SK-N-SH treated with all-trans-retinoic acid at 6 μM for 48 hours (cell line): ENCODE results near the gene FGF23.

Experiments
- ARNTL ChIP-seq: fragments of 450-650 bp; formaldehyde crosslinking; IDR thresholded peaks from 2 replicates; pipeline ENCODE4 v1.5.0; 2020; ENCODE audit warnings: low read depth, mild to moderate bottlenecking, moderate library complexity, borderline replicate concordance
- CREB5 ChIP-seq: fragments of 250-450 bp; sonication (Bioruptor Pico); IDR thresholded peaks from 2 replicates; pipeline ENCODE4 v1.5.1; 2020; ENCODE audit warnings: low read depth, mild to moderate bottlenecking, moderate library complexity
- ESRRG ChIP-seq: fragments of 250-450 bp; sonication (Bioruptor Pico); IDR thresholded peaks from 2 replicates; pipeline ENCODE4 v1.6.1; 2021; ENCODE audit warnings: mild to moderate bottlenecking
- GLIS3 ChIP-seq: fragments of 250-450 bp; sonication (Bioruptor Pico); IDR thresholded peaks from 2 replicates; pipeline ENCODE4 v1.5.0; 2020; ENCODE audit warnings: mild to moderate bottlenecking, moderate library complexity
- PATZ1 ChIP-seq: fragments of 250-450 bp; sonication (Bioruptor Pico); IDR thresholded peaks from 2 replicates; pipeline ENCODE4 v1.8.0; 2020; ENCODE audit warnings: mild to moderate bottlenecking, moderate library complexity, borderline replicate concordance
- PPARA ChIP-seq: fragments of 250-450 bp; sonication (Bioruptor Pico); IDR thresholded peaks from 2 replicates; pipeline ENCODE4 v1.5.0; 2020; ENCODE audit warnings: mild to moderate bottlenecking, borderline replicate concordance
- TOX ChIP-seq: fragments of 250-450 bp; sonication (Bioruptor Pico); IDR thresholded peaks from 2 replicates; pipeline ENCODE4 v1.8.0; 2021; ENCODE audit warnings: mild to moderate bottlenecking, moderate library complexity, borderline replicate concordance
- ZC3H10 ChIP-seq: fragments of 250-450 bp; sonication (Bioruptor Pico); IDR thresholded peaks from 2 replicates; pipeline ENCODE4 v1.5.1; 2021; ENCODE audit warnings: mild to moderate bottlenecking, moderate library complexity
- ZFP3 ChIP-seq: fragments of 250-450 bp; sonication (Bioruptor Pico); IDR thresholded peaks from 2 replicates; pipeline ENCODE4 v1.5.0; 2020; ENCODE audit warnings: mild to moderate bottlenecking, moderate library complexity
- ZNF8 ChIP-seq: fragments of 450-650 bp; formaldehyde crosslinking; IDR thresholded peaks from 2 replicates; pipeline ENCODE4 v1.5.0; 2020; ENCODE audit warnings: mild to moderate bottlenecking, moderate library complexity

GRCh38 chr12:4327293-4327692 lies 52.2 kb downstream of the FGF23 start:
- TF ChIP-seq PATZ1 (CRISPR knock-in tag) = no peak
- no peak for TF ChIP-seq ZFP3 (CRISPR knock-in tag)
- no peak for TF ChIP-seq ZNF8 (CRISPR knock-in tag)
- no peak for TF ChIP-seq ARNTL
- no peak for TF ChIP-seq CREB5 (CRISPR knock-in tag)
- no peak for TF ChIP-seq PPARA
- no peak for TF ChIP-seq ESRRG (CRISPR knock-in tag)
- TF ChIP-seq GLIS3 (CRISPR knock-in tag) = no peak
- no peak for TF ChIP-seq TOX (CRISPR knock-in tag)
- TF ChIP-seq ZC3H10 (CRISPR knock-in tag) = no peak
